ENCODE results near the gene MIOX. TPM values are rescaled to one million over a fixed set of nuclear protein-coding genes. Genes with fewer than 3 reads are reported as not detected.

MIOX gene
- total RNA-seq, 4 donors from 2014 or later: not detected

- Histone ChIP-seq H3K4me3 (no peak overlapping the region), H3K27ac (no peak overlapping the region), H3K9me3 (no peaks in the 10 kb centered on the region), H3K36me3 (peaks cover 0 to 88% of the 10 kb centered on the region in 2 donors), H3K27me3 (no peaks in the 10 kb centered on the region), H3K4me1 (peaks cover 0 to 14% (median 8%) of the 10 kb centered on the region in 3 donors)
- no peak for ATAC-seq
- no CpG with 5 or more reads among the region's 10 CpGs for WGBS, 2 donors (ENCODE audit: low coverage in 1 of 2)
- TF ChIP-seq POLR2AphosphoS5 (IDR thresholded peaks at IDR 0.05) (no peak), POLR2A (IDR thresholded peaks at IDR 0.05) (no peak)
Measured at GRCh38 chr22:50439871-50440331, 46.8 kb upstream of the MIOX start.

GRCh38 chr22:50440544-50441249 lies 46.0 kb upstream of the MIOX start:
- Histone ChIP-seq H3K27ac (peak overlapping the region in 1 of 4 donors; percentile 19), H3K4me3 (no peak overlapping the region), H3K36me3 (peaks cover 0 to 88% of the 10 kb centered on the region in 2 donors), H3K27me3 (no peaks in the 10 kb centered on the region), H3K9me3 (no peaks in the 10 kb centered on the region), H3K4me1 (peaks cover 0 to 20% (median 8%) of the 10 kb centered on the region in 3 donors)
- TF ChIP-seq POLR2AphosphoS5 (IDR thresholded peaks at IDR 0.05): no peak
- TF ChIP-seq EP300 (IDR thresholded peaks at IDR 0.05): no peak
- no peak for ATAC-seq
- no CpG with 5 or more reads among the region's 26 CpGs for WGBS, 2 donors (ENCODE audit: low coverage in 1 of 2)

- TF ChIP-seq CTCF (IDR thresholded peaks at IDR 0.05): no peak
- no peak for TF ChIP-seq EP300 (IDR thresholded peaks at IDR 0.05)
- no peak for TF ChIP-seq POLR2A (IDR thresholded peaks at IDR 0.05)
- TF ChIP-seq POLR2AphosphoS5 (IDR thresholded peaks at IDR 0.05): no peak
- Histone ChIP-seq H3K27ac (no peak overlapping the region), H3K27me3 (no peaks in the 10 kb centered on the region), H3K9me3 (no peaks in the 10 kb centered on the region), H3K4me3 (no peak overlapping the region), H3K4me1 (peaks cover 0 to 20% (median 8%) of the 10 kb centered on the region in 3 donors), H3K36me3 (peaks cover 0 to 88% of the 10 kb centered on the region in 2 donors)
- WGBS, 2 donors (ENCODE audit: low coverage in 1 of 2): 92% methylated on average over 2 of the region's 17 CpGs; no CpG with 5 or more reads in 1 of the 2 donors
- no peak for ATAC-seq
Measured at GRCh38 chr22:50441428-50441993, 45.1 kb upstream of the MIOX start.

GRCh38 chr22:50443197-50443596 lies 43.5 kb upstream of the MIOX start:
- no peaks in the 10 kb centered on the region for H3K27me3 ChIP-seq
- ATAC-seq: no peak

GRCh38 chr22:50443801-50444625 lies 42.6 kb upstream of the MIOX start:
- no peaks in the 10 kb centered on the region for H3K27me3 ChIP-seq
- peak overlapping the region in 3 of 4 donors; percentile 44 to 58 (median 51) for H3K27ac ChIP-seq
- 35% methylated on average over 13 of the region's 28 CpGs; no CpG with 5 or more reads in 1 of the 2 donors for WGBS, 2 donors (ENCODE audit: low coverage in 1 of 2)
- peaks cover 0 to 20% (median 8%) of the 10 kb centered on the region in 3 donors for H3K4me1 ChIP-seq
- peaks cover 0 to 88% of the 10 kb centered on the region in 2 donors for H3K36me3 ChIP-seq
- no peak overlapping the region for H3K4me3 ChIP-seq
- peak; percentile 17 for ATAC-seq
- no peaks in the 10 kb centered on the region for H3K9me3 ChIP-seq
- no peak for TF ChIP-seq POLR2AphosphoS5 (IDR thresholded peaks at IDR 0.05)
- TF ChIP-seq CTCF (IDR thresholded peaks at IDR 0.05): no peak
- TF ChIP-seq POLR2A (IDR thresholded peaks at IDR 0.05): no peak
- TF ChIP-seq EP300 (IDR thresholded peaks at IDR 0.05): no peak

More at GRCh38 chr22:50443197-50443596, 43.5 kb upstream of the MIOX start:
- WGBS, 2 donors (ENCODE audit: low coverage in 1 of 2): 40% methylated on average over 1 of the region's 15 CpGs; no CpG with 5 or more reads in 1 of the 2 donors
- no peak overlapping the region for H3K4me3 ChIP-seq
- H3K4me1 ChIP-seq: peaks cover 0 to 20% (median 8%) of the 10 kb centered on the region in 3 donors
- peaks cover 0 to 88% of the 10 kb centered on the region in 2 donors for H3K36me3 ChIP-seq
- no peaks in the 10 kb centered on the region for H3K9me3 ChIP-seq
- TF ChIP-seq POLR2AphosphoS5 (IDR thresholded peaks at IDR 0.05) (peak; percentile 39), CTCF (IDR thresholded peaks at IDR 0.05) (no peak)
- H3K27ac ChIP-seq: peak overlapping the region in 2 of 4 donors; percentile 51 to 58
